AG04450 (cell line): ENCODE measurements around the gene LAMTOR1. TPM values are rescaled to one million over a fixed set of nuclear protein-coding genes. Genes with fewer than 3 reads are reported as not detected.

Experiments
- CTCF ChIA-PET: fragments of 300-600, 350-600 bp; formaldehyde crosslinking; extraction: SDS; loops from one replicate; lab custom pipeline; 2022; ENCODE audit warnings: antibody characterized with exemption, inconsistent platforms; lab: Charles Lee
- POLR2A ChIA-PET: fragments of 350-600 bp; formaldehyde crosslinking; extraction: SDS; loops from one replicate; lab custom pipeline; 2021; ENCODE audit warnings: antibody characterized with exemption, inconsistent platforms; lab: Yijun Ruan, JAX
- DNase-seq: peaks from one replicate; pipeline ENCODE4 v3.0.0-alpha.2; 2011; ENCODE audit warnings: low read depth, low spot score
- H3K27ac ChIP-seq: one replicate; pipeline ENCODE4 v1.5.1; 2012; ENCODE audit warnings: low read depth, low read length, control low read depth
- H3K27me3 ChIP-seq: one replicate; pipeline ENCODE4 v1.6.0; 2012; ENCODE audit warnings: low read length; ENCODE audit not compliant: control insufficient read depth, insufficient read depth
- H3K4me3 ChIP-seq: 2 replicates; pipeline ENCODE4 v1.5.1; 2011; ENCODE audit warnings: mild to moderate bottlenecking, low read depth, low read length, control low read depth
- H3K9me3 ChIP-seq: 2 replicates; pipeline ENCODE4 v1.5.1; 2012; ENCODE audit warnings: low read length; ENCODE audit not compliant: control insufficient read depth, insufficient read depth
- CTCF ChIP-seq: IDR thresholded peaks from 2 replicates; pipeline ENCODE4 v1.5.1; 2011; ENCODE audit warnings: low read depth, low read length, control low read depth, inconsistent platforms
- polyA plus RNA-seq: library from polyadenylated mRNA; depleted of rRNA; stranded (reverse); fragments of >200 nt; gene quantifications from 2 replicates; pipeline ENCODE4 v1.2.3, GENCODE V29; 2011

The LAMTOR1 gene
- polyA plus RNA-seq, 1 experiment = 89.1 TPM

GRCh38 chr11:72091292-72091691 lies 11.8 kb downstream of the LAMTOR1 start:
- CTCF ChIA-PET = interaction anchor here (0.5 to 4.5 kb wide), 26 partner anchors 9 to 355 kb away, joined by 3 to 261 read pairs (median 6); partner anchors contain the start of gene LRRC51
- peak; percentile 20 for DNase-seq
- POLR2A ChIA-PET = interaction anchor here (0.6 to 1.0 kb wide), 5 partner anchors 53 to 92 kb away, joined by 3 to 7 read pairs (median 4); no protein-coding TSS in a partner anchor
- peak; percentile 90 for TF ChIP-seq CTCF
- Histone ChIP-seq H3K27ac (no peak overlapping the region), H3K9me3 (no peaks in the 10 kb centered on the region), H3K27me3 (no peaks in the 10 kb centered on the region), H3K4me3 (no peak overlapping the region)

GRCh38 chr11:72088076-72088808 lies 14.9 kb downstream of the LAMTOR1 start:
- no peaks in the 10 kb centered on the region for H3K27me3 ChIP-seq
- H3K4me3 ChIP-seq = no peak overlapping the region
- ChIA-PET CTCF (interaction anchor here (7.3 kb wide), 1 partner anchor 62 kb away, joined by 75 read pairs; no protein-coding TSS in a partner anchor), POLR2A (no interaction called here)
- no peaks in the 10 kb centered on the region for H3K9me3 ChIP-seq
- no peak for TF ChIP-seq CTCF
- no peak for DNase-seq
- no peak overlapping the region for H3K27ac ChIP-seq

- Histone ChIP-seq H3K9me3 (no peaks in the 10 kb centered on the region), H3K27ac (no peak overlapping the region), H3K27me3 (no peaks in the 10 kb centered on the region), H3K4me3 (no peak overlapping the region)
- CTCF ChIA-PET = interaction anchor here (7.3 kb wide), 1 partner anchor 60 kb away, joined by 75 read pairs; no protein-coding TSS in a partner anchor
- POLR2A ChIA-PET = interaction anchor here (1.1 kb wide), 1 partner anchor 46 kb away, joined by 4 read pairs; no protein-coding TSS in a partner anchor
- no peak for TF ChIP-seq CTCF
- DNase-seq = no peak
Observed at GRCh38 chr11:72085621-72086351, 17.3 kb downstream of the LAMTOR1 start.

GRCh38 chr11:72084965-72085364 lies 18.1 kb downstream of the LAMTOR1 start:
- DNase-seq = no peak
- ChIA-PET CTCF (interaction anchor here (0.8 to 7.3 kb wide), 2 partner anchors 59 to 346 kb away, joined by 4 to 75 read pairs; no protein-coding TSS in a partner anchor), POLR2A (interaction anchor here (1.1 kb wide), 1 partner anchor 45 kb away, joined by 4 read pairs; no protein-coding TSS in a partner anchor)
- Histone ChIP-seq H3K4me3 (no peak overlapping the region), H3K27me3 (no peaks in the 10 kb centered on the region), H3K27ac (no peak overlapping the region), H3K9me3 (no peaks in the 10 kb centered on the region; the same call in 1 of the 2 replicates)
- no peak for TF ChIP-seq CTCF
